ENCODE results near the gene KCNK3.

The KCNK3 gene

DNA sequence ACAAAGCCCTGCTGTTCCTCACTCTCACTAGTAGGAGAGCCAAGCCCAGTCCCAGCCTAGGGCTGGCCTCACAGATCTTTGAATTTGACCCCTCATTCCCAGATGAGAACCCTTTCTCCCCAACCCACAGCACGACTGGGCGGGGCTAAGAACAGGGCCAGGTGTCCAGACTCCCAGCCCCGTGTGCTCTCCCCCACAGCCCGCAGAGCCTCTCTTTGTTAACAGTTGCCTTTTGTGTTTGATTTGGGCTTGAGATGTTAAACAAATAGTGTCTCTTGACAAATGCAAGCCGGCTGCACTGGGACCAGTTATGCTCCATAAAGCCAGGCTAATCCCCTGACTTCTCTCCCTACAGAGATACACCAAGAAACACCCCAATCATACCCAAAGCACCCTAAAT lies 4.7 kb upstream of the KCNK3 start:
- DNase-seq (ENCODE audit: low read depth) = no peak
- no peak overlapping the region for H3K4me3 ChIP-seq (ENCODE audit: low read length)
- TF ChIP-seq, protein P1, sequence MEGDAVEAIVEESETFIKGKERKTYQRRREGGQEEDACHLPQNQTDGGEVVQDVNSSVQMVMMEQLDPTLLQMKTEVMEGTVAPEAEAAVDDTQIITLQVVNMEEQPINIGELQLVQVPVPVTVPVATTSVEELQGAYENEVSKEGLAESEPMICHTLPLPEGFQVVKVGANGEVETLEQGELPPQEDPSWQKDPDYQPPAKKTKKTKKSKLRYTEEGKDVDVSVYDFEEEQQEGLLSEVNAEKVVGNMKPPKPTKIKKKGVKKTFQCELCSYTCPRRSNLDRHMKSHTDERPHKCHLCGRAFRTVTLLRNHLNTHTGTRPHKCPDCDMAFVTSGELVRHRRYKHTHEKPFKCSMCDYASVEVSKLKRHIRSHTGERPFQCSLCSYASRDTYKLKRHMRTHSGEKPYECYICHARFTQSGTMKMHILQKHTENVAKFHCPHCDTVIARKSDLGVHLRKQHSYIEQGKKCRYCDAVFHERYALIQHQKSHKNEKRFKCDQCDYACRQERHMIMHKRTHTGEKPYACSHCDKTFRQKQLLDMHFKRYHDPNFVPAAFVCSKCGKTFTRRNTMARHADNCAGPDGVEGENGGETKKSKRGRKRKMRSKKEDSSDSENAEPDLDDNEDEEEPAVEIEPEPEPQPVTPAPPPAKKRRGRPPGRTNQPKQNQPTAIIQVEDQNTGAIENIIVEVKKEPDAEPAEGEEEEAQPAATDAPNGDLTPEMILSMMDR (conservative IDR thresholded peaks at IDR 0.05; ENCODE audit: low read depth, low read length) = no peak

DNA sequence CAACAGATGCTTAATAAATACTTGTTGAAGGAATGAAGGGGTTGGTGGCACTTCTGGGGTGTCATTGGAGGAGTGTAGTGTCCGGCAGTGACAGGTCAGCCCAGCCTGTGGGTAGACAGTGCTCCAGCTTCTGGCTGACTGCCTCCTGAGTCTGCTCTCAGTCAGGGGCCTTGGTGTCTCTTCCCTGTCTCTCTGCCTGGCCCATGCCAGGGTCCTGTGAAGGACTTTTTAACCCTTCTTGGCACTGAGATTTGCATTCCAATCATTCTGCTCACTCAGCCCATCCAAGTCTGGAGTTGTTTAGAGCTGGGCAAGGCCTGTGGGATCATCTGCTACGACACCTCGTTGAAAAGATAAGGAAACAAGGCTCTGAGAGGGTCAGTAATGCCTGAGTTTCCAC lies 1.4 kb upstream of the KCNK3 start:
- no peak for DNase-seq (ENCODE audit: low read depth)
- no peak overlapping the region for H3K4me3 ChIP-seq (ENCODE audit: low read length)
- TF ChIP-seq, protein P1 (conservative IDR thresholded peaks at IDR 0.05; ENCODE audit: low read depth, low read length) = no peak

DNA sequence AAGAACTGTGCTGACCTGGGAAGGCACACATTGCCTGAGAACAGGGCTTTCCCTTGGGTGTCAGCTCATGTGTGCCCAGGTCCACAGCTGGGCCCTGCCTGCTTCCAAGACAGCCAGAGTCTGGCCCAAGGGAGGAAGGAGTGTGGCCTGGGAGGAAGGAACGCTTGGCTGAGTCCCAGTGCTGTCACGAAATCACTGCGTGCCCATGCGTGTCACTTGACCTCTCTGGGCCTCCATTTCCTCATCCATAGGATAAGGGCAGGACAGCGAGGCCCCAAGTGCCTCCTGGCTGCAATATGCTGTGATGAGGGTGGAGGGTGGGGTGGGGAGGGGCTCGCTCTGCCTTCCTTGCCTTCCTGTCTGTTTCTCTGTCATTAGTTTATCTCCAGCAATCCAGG lies 642 bp upstream of the KCNK3 start:
- TF ChIP-seq, protein P1 (conservative IDR thresholded peaks at IDR 0.05; ENCODE audit: low read depth, low read length) = no peak
- H3K4me3 ChIP-seq (ENCODE audit: low read length) = no peak overlapping the region
- DNase-seq (ENCODE audit: low read depth) = no peak

DNA sequence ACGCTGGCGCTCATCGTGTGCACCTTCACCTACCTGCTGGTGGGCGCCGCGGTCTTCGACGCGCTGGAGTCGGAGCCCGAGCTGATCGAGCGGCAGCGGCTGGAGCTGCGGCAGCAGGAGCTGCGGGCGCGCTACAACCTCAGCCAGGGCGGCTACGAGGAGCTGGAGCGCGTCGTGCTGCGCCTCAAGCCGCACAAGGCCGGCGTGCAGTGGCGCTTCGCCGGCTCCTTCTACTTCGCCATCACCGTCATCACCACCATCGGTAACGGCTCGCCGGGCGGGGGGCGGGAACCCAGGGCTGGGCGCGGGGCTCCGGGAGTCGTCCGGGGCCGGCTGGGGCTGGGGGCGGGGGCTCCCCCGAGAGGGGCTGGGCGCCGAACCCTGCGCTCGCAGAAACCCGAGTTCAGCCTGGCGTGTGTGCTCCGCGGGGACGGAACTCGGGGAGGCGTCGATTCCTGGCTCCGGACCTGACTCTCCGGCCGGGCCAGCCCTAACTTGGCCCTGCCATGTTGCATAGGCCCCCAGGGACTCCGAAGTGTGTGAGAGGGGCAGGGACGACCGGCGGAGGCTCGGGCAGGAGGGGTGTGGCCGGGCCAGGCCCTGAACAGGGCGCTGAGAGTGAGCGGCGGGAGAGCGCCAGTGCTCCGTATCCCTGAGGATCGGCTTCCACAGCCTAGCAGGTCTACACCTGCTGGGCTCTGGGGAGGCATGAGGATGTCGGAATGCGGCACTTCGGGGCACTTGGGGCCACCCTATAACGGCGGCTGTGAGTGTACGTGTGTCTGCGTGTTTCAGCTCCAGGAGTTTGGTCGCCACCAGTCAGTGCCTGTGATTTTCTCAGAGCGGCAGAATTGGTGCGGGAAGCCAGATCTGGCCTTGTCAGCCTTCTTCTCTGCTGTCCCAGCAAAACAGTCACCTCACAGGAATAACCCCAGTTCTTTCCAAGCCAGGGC lies 651 bp downstream of the KCNK3 start:
- DNase-seq (ENCODE audit: low read depth) = no peak
- peak overlapping the region; percentile 38 for H3K4me3 ChIP-seq (ENCODE audit: low read length)
- TF ChIP-seq, protein P1 (conservative IDR thresholded peaks at IDR 0.05; ENCODE audit: low read depth, low read length) = no peak

DNA sequence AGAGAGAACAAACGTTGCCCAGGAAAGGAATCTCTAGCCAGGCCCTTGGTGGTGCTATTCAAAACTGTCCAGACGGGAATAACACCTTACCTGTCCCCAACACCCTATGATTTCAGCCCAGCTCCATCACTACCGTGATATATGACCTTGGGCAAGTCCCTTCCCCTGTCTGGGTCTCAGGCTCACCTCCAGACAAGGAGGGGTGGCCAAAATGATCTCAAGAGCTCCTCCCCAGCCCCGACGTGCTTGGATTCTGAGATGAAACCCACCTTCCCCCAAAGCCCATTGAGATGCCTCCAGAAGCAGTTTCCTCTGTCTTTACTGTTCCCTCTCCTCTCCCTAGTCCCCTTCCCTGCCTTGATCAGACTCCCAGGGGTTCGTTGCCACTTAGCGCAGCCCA lies 1.5 kb downstream of the KCNK3 start:
- no peak overlapping the region for H3K4me3 ChIP-seq (ENCODE audit: low read length)
- DNase-seq (ENCODE audit: low read depth) = no peak
- TF ChIP-seq, protein P1 (conservative IDR thresholded peaks at IDR 0.05; ENCODE audit: low read depth, low read length) = no peak

DNA sequence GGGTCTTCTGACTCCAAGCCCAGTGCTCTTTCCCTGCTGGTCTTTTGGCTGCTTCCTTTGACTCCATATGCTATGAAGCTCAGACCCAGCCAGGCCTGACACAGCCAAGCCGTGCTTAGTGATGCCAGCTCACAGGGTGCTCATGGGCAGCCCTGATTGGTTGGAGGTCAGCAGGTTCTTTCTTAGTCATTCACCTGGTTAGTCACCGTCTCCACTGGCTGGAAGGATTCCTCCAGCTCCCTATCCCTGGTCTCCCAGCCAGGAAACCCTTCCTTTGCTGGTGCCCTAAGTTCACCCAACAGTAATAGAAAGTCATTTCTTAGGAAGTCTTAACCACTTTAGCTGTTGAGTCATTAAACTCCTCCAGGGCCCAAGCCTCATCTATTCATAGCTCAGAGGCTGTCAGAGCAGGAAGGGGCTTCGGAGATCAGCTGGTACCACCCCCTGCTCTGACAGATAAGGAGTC lies 3.9 kb downstream of the KCNK3 start:
- H3K4me3 ChIP-seq (ENCODE audit: low read length) = no peak overlapping the region
- TF ChIP-seq, protein P1 (conservative IDR thresholded peaks at IDR 0.05; ENCODE audit: low read depth, low read length) = no peak
- DNase-seq (ENCODE audit: low read depth) = peak; percentile 94

DNA sequence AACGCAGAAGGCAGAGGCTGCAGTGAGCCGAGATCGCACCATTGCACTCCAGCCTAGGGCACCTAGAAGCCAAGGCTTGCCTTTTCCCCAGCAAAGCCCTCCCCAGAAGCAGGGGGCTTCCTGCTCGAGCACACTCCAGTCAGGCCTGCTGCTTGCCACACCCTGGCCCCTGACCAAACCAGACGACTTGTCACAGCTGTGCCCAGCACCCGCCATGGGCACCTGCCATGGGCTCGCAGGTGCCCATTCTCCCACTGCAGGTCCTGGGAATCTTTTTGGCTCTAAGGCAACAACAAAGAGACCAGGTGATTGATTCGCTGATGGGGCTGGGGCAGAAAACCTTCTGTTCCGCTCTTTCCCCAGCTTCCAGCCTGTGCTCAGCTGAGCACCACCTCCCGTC lies 4.9 kb downstream of the KCNK3 start:
- DNase-seq (ENCODE audit: low read depth) = no peak
- TF ChIP-seq, protein P1 (conservative IDR thresholded peaks at IDR 0.05; ENCODE audit: low read depth, low read length) = no peak
- no peak overlapping the region for H3K4me3 ChIP-seq (ENCODE audit: low read length)
